CD4-positive, alpha-beta T cell treated with Interleukin-1 beta for 1 hour (primary cell): ENCODE results near the gene ACP4.
"Not testable (repeated sequence)": the region's sequence is repeated elsewhere in the genome, so short reads cannot be mapped to it uniquely, and the experiment has no call there.

ENCODE experiments used
- DNase-seq, 2 donors: peaks; one replicate each; pipeline ENCODE4 v3.0.0-alpha.2; 2020 to 2022

Gene ACP4, protein sequence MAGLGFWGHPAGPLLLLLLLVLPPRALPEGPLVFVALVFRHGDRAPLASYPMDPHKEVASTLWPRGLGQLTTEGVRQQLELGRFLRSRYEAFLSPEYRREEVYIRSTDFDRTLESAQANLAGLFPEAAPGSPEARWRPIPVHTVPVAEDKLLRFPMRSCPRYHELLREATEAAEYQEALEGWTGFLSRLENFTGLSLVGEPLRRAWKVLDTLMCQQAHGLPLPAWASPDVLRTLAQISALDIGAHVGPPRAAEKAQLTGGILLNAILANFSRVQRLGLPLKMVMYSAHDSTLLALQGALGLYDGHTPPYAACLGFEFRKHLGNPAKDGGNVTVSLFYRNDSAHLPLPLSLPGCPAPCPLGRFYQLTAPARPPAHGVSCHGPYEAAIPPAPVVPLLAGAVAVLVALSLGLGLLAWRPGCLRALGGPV

DNA sequence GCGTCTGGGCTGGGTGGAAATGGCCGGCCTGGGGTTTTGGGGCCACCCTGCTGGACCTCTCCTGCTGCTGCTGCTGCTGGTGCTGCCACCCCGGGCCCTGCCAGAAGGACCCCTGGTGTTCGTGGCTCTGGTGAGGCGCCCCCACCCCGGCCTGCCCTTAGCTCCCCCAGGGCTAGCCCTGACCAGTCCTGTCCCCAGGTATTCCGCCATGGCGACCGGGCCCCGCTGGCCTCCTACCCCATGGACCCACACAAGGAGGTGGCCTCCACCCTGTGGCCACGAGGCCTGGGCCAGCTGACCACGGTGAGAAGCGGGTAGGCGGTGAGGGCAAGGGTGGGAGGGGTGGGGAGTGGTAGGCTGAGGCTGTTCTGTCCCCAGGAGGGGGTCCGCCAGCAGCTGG, at the start of gene ACP4:
TSS of gene ACP4 (plus strand) at position 20 of the 400 bp plus-strand sequence. CDS start at position 20, 0 bp downstream.
- DNase-seq, result no peak

DNA sequence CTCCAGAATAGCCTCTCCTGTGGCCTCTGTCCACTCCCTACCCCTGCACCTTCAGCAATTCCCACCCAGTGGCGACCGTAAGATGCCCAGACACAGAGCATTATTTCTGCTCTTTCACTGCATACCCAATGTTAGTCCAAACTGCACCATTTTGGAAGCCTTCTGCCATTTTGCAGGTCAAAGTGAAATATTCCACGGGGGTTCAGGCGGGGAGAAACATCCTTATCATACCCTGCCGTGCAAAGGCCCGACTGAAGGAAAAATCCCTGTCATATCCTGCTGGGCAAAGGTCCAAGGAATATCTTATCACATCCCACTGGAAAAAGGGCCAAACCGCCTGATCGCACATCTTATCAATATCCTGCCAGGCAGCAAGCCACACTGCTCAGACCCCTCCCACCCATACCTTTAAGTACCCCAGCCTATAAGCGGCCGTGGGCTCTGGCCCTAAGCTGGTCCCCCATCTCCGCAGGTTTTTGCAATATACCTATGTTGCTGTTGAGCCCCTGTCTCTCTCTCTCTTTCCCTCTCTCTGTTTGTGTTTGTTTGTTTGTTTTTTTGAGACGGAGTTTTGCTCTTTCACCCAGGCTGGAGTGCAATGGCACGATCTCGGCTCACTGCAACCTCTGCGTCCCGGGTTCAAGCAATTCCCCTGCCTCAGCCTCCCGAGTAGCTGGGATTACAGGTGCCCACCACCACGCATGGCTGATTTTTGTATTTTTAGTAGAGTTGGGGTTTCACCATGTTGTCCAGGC, 48.9 kb upstream of the ACP4 start:
- DNase-seq, result no peak

DNA sequence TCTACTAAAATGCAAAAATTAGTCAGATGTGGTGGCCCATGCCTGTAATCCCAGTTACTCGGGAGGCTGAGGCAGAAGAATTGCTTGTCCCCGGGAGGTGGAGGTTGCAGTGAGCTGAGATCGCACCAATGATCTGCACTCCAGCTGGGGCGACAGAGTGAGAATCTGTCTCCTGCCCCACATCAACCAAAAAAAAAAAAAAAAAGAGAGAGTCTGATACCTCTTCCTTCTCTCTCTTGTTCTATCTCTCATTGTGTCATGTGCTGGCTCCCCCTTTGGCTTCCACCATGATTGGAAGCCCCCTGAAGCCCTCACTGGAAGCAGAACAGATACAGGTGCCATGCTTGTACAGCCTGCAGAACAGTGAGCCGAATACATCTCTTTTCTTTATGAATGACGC, 46.7 kb upstream of the ACP4 start:
- DNase-seq, result no peak

DNA sequence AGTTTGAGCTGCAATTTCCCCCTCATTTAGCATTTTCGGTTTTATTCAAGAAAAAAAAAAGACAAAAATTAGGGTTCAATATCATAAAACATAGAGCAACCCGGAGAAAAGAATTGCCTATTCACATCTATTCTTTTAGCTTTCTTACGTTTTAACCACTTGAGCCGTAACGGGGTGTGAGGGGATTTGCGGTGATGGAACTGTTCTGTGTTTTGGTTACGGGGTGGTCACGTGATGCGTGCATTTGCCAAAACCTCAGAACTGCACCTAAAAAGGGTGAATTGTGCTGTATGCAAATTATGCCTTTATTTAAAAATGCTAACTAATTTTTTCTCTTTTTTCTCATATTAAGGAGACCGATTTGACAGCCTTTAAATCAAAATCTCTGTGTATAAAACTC, 45.0 kb upstream of the ACP4 start:
- DNase-seq, result no peak

DNA sequence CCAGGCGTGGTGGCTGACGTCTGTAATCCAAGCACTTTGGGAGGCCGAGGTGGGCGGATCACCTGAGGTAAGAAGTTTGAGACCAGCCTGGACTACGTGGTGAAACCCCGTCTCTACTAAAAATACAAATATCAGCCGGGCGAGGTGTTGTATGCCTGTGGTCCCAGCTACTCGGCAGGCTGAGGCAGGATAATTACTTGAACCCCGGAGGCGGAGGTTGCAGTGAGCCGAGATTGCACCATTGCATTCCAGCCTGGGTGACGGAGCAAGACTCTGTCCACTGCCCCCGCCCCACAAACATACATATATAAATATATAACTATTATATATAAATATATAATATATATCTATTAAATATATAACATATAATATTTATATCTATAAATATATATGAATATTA, 43.1 kb upstream of the ACP4 start:
- not testable (repeated sequence) for DNase-seq

DNA sequence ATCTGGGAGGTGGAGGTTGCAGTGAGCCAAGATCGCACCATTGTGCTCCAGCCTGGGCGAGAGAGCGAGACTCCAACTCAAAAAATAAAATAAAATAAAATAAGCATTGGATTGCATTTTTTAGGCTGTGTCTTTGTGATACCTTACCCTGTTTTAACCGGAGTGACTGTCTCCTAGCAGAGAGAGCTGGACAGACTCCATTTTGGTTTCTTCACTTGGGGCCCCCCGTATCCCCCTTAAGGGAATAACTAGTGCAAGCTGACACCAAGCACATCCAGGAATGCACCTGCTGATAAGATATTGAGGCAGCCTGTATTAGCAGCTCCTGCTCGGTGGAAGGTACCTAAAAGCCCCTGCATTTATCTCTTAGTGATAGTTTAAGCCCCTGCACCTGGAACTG, 40.7 kb upstream of the ACP4 start:
- DNase-seq, result no peak

DNA sequence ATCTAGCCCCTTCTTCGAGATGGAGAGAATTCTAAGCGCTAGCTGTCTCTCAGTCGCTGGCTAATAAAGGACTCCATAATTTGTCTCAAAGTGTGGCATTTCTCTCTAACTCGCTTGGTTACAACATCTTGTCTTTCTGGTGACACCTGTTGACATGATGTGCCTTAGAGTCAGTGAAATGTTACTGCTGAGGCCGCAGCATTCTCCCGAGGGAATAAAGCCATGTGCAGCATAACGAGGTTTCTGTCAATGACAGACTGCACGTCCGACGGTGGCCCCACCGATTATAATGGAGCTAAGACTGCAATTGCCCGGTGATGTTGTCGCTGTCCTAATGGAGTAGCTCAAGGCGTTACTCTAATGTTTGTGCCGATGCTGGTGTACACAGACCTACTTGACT, 40.2 kb upstream of the ACP4 start:
- no peak for DNase-seq

DNA sequence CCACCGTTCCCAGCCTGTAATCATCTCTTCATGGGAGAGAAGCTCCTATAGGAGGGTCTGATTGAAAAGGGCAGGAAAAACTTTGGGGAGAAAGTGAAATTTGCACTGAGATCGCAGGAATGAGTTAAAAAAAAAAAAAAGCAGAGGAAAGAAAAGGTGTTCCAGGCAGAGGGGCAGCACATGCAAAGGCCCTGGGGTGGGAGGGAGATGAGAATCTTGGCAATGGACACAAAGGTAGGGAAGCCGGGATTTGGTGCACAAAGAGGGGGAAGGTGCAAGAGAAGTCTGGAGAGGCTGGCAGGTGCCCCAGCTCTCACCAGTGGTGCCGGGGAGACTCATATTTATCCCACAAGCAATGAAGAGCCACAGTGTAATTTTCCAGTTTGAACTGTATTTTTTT, 36.3 kb upstream of the ACP4 start:
- no peak for DNase-seq

DNA sequence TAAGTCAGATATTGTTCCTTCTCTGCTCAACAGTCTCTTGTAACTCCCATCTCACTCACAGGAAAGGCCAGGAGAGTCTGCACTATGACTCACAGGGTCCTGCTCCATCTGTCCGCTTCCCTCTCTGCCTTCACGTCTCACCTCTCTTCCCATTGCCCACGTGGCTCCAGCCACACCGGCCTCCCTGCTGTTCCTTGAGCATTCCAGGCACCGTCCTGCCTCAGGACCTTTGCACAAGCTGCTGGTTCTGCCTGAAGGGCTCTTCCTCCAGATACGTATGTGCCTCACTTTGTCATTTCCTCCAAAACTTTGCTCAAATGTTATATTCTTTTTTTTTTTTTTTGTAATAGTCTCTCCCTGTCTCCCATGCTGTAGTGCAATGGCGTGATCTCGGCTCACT, 34.0 kb upstream of the ACP4 start:
- DNase-seq, result not testable (repeated sequence)

DNA sequence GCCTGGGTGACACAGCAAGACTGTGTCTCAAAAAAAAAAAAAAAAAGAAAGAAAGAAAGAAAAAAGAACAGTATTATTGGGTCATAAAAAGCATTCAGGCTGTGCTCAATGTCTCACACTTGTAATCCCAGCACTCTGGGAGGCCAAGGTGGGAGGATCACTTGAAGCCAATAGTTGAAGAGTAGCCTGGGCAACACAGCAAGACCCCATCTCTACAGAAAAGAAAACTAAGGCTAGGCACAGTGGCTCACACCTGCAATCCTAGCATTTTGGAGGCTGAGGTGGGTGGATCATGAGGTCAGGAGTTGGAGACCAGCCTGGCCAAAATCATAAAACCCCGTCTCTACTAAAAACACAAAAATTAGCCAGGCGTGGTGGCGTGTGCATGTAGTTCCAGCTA, 32.6 kb upstream of the ACP4 start:
- DNase-seq, result not testable (repeated sequence)

DNA sequence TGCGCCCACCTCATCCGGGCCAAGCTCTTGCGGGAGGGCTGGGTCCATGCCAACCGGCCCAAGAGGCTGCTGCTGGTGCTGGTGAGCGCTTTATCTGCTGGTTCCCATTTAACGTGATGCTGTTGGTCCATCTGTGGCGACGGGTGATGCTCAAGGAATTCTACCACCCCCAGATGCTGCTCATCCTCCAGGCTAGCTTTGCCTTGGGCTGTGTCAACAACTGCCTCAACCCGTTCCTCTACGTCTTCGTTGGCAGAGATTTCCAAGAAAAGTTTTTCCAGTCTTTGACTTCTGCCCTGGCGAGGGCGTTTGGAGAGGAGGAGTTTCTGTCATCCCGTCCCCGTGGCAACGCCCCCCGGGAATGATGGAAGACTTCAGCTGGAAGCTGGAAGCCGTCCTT, 31.1 kb upstream of the ACP4 start:
- not testable (repeated sequence) for DNase-seq

DNA sequence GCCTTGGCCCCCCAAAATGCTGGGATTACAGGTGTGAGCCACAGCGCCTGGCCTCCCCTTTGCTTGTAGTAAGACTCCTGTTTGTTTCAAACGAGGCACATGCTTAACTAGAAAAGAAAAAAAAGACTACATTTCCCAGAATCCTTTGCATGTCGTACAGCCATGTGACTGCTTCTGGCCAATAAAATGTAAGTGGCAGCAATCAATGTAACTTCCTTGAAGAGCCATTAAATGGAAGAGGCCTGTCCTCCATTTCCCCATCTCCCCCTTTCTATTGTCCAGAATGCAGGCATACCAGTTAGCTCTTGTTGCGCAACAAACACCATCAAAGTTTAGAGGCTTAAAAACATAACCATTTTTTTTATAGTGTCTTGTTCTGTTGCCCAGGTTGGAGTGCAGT, 30.3 kb upstream of the ACP4 start:
- DNase-seq, result peak in 1 of 2 donors; percentile 7

DNA sequence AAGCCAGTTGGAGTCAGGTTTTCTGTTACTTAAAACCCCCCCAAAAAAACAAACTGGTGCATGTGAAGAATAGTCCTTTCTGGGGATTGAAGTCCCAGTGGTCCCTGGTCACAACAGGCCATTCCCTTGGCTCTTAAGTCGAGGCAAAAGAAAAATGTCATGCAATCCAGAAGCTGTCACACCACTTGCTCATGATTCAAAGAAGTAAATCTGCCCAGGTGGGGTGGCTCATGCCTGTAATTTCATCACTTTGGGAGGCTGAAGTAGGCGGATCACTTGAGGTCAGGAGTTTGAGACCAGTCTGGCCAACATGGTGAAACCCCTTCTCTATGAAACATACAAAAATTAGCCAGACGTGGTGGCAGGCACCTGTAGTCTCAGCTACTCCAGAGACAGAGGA, 28.7 kb upstream of the ACP4 start:
- DNase-seq, result not testable (repeated sequence)

DNA sequence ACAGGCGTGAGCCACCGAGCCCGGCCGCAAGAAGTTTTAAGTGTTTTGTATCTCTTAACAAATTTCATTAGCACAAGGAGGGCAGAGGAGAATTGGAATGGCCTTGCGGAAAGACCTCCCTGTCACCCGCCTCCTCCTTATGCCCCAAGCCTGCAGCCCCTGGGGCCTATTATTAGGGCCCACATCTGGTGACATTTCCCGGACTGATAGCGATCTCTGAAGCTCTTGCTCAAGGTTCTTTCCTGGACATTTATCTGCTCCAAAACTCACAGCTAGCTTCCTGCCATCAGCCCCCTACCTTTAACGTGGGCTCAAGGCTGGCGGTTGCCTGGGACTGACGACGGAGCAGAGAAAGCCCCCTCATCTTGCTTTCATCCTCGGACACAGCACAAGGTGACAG, 26.7 kb upstream of the ACP4 start:
- DNase-seq, result not testable (repeated sequence)

DNA sequence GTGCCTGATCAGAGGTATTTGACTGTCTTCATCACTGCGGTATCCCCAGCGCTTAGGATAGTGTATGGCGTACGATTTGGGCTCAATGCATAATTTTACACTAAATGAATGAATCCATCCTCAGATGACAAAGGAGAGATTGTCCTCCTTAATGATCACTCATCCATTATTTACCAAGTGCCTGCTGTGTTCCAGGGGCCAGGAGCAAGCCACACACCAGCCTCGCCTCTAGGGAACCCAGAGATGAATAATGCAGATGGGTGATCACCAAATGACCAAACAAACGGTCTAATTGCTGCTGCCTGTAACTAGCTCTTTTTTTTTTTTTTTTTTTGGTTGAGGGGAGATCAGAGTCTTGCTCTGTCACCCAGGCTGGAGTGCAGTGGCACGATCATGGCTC, 25.8 kb upstream of the ACP4 start:
- no peak for DNase-seq

DNA sequence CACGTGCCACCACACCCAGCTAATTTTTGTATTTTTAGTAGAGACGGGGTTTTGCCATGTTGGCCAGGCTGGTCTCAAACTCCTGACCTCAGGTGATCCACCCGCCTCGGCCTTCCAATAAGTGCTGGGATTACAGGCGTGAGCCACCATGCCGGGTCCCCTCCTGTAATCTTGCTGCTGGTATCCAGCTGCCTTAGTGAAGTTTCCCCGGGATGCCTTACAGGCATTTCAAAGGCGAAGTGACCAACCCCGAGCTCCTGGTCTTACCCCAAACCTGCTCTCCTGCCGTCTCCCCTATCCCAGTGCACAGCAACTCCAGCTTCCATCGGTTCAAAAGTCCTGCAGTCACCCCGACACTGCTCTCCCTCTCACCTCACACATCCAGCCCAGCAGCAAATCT, 23.5 kb upstream of the ACP4 start:
- DNase-seq, result not testable (repeated sequence)

DNA sequence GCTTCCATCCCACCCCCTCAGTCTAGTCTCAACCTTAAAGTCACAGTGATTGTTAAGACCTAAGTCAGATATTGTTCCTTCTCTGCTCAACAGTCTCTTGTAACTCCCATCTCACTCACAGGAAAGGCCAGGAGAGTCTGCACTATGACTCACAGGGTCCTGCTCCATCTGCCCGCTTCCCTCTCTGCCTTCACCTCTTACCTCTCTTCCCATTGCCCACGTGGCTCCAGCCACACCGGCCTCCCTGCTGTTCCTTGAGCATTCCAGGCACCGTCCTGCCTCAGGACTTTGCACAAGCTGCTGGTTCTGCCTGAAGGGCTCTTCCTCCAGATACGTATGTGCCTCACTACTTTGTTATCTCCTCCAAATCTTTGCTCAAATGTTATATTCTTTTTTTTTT, 23.0 kb upstream of the ACP4 start:
- not testable (repeated sequence) for DNase-seq

DNA sequence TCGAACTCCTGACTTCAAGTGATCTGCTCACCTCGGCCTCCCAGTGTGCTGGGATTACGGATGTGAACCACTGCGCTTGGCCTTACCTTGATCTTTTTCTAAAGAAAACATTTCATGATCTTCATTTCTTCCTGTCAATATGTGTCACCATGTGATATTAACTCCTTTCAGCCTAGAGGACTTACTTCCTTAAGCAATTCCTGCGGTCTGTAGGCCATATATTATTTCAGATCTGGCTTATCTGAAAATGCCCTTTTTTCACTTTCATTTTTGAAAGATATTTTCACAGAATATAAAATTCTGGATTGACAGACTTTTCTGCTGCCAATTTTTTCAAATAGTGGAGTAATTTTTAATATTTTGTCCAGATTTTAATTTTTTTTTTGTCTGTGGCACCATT, 21.9 kb upstream of the ACP4 start:
- no peak for DNase-seq

DNA sequence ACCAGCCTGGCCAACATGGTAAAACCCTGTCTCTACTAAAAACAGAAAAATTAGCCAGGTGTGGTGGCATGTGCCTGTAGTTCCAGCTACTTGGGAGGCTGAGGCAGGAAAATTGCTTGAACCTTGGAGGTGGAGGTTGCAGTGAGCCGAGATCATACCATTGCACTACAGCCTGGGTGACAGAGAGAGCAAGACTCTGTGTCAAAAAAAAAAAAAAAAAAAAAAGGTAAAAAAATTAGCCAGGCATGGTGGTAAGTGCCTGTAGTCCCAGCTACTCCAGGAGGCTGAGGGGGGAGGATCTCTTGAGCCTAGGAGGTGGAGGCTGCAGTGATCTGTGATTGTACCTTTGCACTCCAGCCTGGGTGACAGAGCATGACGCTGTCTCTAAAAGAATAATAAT, 20.1 kb upstream of the ACP4 start, which contains the start of gene GPR32:
TSS of gene GPR32 (plus strand) at position 301 of the 400 bp plus-strand sequence. CDS start 137 bp downstream, outside the sequence.
- DNase-seq, result not testable (repeated sequence)

DNA sequence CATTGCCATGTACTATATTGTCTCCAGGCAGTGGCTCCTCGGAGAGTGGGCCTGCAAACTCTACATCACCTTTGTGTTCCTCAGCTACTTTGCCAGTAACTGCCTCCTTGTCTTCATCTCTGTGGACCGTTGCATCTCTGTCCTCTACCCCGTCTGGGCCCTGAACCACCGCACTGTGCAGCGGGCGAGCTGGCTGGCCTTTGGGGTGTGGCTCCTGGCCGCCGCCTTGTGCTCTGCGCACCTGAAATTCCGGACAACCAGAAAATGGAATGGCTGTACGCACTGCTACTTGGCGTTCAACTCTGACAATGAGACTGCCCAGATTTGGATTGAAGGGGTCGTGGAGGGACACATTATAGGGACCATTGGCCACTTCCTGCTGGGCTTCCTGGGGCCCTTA, 19.3 kb upstream of the ACP4 start:
- DNase-seq, result no peak

DNA sequence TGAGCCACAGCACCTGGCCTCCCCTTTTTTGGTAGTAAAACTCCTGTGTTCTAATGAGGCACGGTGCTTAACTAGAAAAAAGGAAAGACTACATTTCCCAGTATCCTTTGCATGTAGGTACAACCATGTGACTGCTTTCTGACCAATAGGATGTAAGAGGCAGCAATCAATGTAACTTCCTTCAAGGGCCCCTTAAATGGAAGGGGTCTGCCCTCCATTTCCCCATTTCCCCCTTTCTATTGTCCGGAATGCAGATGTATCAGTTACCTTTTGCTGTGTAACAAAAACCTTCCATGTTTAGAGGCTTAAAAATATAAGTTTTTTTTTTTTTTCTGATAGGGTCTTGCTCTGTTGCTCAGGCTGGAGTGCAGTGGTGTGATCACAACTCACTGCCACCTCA, 17.7 kb upstream of the ACP4 start:
- no peak for DNase-seq

DNA sequence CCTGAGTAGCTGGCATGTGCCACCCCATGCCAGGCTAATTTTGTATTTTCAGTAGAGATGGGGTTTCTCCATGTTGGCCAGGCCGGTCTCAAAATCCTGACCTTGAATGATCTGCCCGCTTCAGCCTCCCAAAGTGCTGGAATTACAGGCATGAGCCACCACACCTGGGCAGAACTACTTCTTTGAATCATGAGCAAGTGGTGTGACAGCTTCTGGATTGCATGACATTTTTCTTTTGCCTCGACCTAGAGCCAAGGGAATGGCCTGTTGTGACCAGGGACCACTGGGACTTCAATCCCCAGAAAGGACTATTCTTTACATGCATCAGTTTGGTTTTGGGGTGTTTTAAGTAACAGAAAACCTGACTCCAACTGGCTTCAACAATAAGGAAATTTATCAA, 17.3 kb upstream of the ACP4 start:
- DNase-seq, result not testable (repeated sequence)

DNA sequence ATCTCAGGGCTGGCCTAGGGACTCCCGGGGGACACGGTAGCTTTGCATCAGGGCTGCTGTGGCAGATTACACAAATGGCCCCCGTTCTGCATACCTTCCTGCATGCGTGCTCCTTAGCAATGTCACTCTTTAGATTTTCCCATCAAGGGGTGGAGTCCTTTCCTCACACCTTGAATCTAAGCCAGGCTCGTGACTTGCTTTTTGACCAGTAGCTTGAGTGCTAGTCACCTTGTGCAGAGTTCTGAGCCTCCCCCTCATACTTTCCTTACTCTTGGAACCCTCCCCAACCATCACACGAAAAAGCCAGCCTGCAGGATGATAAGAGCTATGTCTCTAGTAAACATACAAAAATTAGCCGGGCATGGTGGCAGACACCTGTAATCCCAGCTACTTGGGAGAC, 16.8 kb upstream of the ACP4 start:
- DNase-seq, result not testable (repeated sequence)

DNA sequence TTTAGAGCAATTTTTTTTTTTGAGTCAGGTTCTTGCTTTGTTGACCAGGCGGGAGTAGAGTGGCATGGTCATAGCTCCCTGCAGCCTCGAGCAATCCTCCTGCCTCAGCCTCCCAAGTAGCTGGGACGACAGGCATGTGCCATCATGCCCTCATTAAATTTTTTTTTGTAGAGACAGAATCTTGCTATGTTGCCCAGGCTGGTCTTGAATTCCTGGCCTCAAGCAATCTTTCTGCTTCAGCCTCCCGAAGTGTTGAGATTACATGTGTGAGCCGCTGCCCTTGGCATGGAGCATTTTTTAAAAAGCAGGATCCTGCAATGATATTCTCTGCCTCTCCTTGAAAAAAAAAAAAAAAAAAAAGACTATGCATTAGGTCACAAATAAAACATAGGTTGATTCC, 14.1 kb upstream of the ACP4 start:
- no peak for DNase-seq
